Measurements from ENCODE around the gene PLA2G2C. TPM values are rescaled to one million over a fixed set of nuclear protein-coding genes. Genes with fewer than 3 reads are reported as not detected.

The PLA2G2C gene
- total and polyA plus RNA-seq, 2 donors (not counting 1 experiment from before 2014, with no cell fraction given): 0.03 TPM; not detected in 1

DNA sequence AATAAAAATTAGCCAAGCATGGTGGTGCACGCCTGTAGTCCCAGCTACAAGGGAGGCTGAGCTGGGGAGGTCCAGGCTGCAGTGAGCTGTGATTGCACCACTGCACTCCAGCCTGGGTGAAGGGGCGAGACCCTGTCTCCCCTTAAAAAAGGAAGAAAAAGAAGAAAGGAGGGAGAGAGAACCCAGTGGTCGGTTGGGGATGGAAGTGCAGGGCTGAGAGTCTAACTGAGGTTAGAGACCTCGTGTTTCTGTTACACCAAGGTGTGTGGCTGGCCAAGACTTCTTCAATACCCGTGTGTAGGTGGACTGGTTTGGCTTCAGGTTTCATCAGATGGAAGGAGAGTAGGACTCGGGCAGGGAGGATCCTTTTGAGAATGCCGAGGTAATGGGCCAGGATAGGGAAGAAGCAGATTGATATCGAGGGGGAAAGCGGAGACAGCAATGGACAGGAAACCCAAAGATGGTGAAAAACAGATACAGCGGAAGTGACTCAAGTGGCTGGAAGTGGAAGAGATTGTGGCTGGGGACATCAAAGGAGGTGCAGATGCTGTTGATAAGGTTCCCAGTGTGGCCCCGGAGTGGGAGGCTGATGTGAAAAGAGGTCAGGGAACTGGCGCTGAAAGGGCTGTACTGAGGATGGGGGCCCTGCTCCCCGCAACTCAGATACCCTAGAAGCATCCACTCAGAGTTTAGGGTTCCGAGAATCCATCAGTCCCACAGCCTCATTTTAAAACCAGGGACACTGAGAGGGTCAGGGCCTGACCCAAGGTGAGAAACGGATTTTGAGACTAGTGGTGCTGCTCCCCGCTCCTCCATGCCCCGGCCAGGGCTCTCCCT lies 1.1 kb downstream of the PLA2G2C start:
- H3K4me3 Mint-ChIP-seq: peak overlapping the region; percentile 84
- intact Hi-C loops (cut with micrococcal nuclease): no loop called here
- POLR2A ChIA-PET: no interaction called here
- H3K36me3 ChIP-seq (replicated peaks in 1 of 2; ENCODE audit: control extremely low read depth in 1 of 2, control insufficient read depth in 1 of 2, extremely low read depth in 1 of 2, insufficient read depth in 2 of 2, low read length in 1 of 2): no peaks in the 10 kb centered on the region
- H3K27ac Mint-ChIP-seq: peak overlapping the region; percentile 75
- no peaks in the 10 kb centered on the region for H4K20me1 ChIP-seq (ENCODE audit: control insufficient read depth, insufficient read depth, low read length, poor library complexity, severe bottlenecking)
- peak overlapping the region; percentile 71 for H3K9ac ChIP-seq (ENCODE audit: low read length)
- TF ChIP-seq, protein P1, sequence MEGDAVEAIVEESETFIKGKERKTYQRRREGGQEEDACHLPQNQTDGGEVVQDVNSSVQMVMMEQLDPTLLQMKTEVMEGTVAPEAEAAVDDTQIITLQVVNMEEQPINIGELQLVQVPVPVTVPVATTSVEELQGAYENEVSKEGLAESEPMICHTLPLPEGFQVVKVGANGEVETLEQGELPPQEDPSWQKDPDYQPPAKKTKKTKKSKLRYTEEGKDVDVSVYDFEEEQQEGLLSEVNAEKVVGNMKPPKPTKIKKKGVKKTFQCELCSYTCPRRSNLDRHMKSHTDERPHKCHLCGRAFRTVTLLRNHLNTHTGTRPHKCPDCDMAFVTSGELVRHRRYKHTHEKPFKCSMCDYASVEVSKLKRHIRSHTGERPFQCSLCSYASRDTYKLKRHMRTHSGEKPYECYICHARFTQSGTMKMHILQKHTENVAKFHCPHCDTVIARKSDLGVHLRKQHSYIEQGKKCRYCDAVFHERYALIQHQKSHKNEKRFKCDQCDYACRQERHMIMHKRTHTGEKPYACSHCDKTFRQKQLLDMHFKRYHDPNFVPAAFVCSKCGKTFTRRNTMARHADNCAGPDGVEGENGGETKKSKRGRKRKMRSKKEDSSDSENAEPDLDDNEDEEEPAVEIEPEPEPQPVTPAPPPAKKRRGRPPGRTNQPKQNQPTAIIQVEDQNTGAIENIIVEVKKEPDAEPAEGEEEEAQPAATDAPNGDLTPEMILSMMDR (IDR thresholded peaks at IDR 0.05): no peak
- TF ChIP-seq EZH2 (IDR thresholded peaks at IDR 0.05; ENCODE audit: borderline replicate concordance, insufficient read depth, low read depth, low read length, poor library complexity, severe bottlenecking): no peak
- H3K27ac ChIP-seq (ENCODE audit: low read length in 2 of 2): no peak overlapping the region
- no peaks in the 10 kb centered on the region for H3K9me3 Mint-ChIP-seq (ENCODE audit: insufficient read depth)
- H3K4me3 ChIP-seq (ENCODE audit: control extremely low read depth in 1 of 5, extremely low read depth in 1 of 5, insufficient read depth in 1 of 5, low read depth in 2 of 5, low read length in 4 of 5): peak overlapping the region in 4 of 5 experiments; percentile 18 to 65 (median 54)
- H3K9me3 ChIP-seq (ENCODE audit: control extremely low read depth in 1 of 3, control insufficient read depth in 2 of 3, insufficient read depth in 1 of 3, low read length in 2 of 3): no peaks in the 10 kb centered on the region
- H3K27me3 ChIP-seq (replicated peaks in 1 of 4; ENCODE audit: control extremely low read depth in 1 of 4, control insufficient read depth in 3 of 4, insufficient read depth in 4 of 4, low read length in 3 of 4): peaks cover 0 to 30% (median 12%) of the 10 kb centered on the region in 4 experiments
- H3K4me2 ChIP-seq (replicated peaks; ENCODE audit: low read depth, low read length, poor library complexity, severe bottlenecking): peak overlapping the region; percentile 94
- WGBS (ENCODE audit: insufficient coverage): 39% methylated on average over 11 of the region's 17 CpGs
- no peaks in the 10 kb centered on the region for H3K79me2 ChIP-seq (ENCODE audit: control insufficient read depth, insufficient read depth, low read length)
- ATAC-seq (ENCODE audit: low read depth) (no peak), DNase-seq (peak; percentile 44)
- peaks cover 21% of the 10 kb centered on the region for H3K4me1 Mint-ChIP-seq
- CTCF ChIA-PET: no interaction called here
- H3K4me1 ChIP-seq (ENCODE audit: control insufficient read depth in 2 of 2, insufficient read depth in 2 of 2, low read length in 2 of 2): peaks cover 19 to 21% of the 10 kb centered on the region in 2 donors
- peaks cover 54% of the 10 kb centered on the region for H3K27me3 Mint-ChIP-seq
- H2AFZ ChIP-seq (ENCODE audit: insufficient read depth, low read depth, low read length, poor library complexity, severe bottlenecking): peak overlapping the region; percentile 66

DNA sequence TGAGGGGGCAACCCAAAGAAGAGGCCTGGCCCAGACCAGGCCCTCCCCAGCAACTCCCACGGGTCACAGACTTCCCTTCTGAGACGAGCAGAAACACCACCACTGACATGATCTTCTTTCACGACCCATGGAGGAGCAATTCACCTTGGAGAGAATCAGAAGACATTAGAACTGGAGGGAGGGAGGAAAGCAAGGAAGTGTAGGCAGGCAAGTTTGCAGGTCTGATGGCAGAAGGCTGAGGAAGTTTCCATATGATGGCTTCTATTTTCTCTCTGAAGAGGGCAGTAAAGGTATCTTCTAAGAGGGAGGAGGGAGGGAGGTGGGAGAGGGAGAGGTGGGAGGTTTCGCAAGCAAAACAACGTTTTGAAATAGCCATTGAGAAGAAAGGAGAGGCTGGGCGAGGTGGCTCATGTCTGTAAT lies 1.8 kb downstream of the PLA2G2C start:
- H3K4me3 ChIP-seq (ENCODE audit: control extremely low read depth in 1 of 5, extremely low read depth in 1 of 5, insufficient read depth in 1 of 5, low read depth in 2 of 5, low read length in 4 of 5): no peak overlapping the region
- Mint-ChIP-seq H3K27me3 (peaks cover 55% of the 10 kb centered on the region), H3K4me3 (peak overlapping the region; percentile 42), H3K27ac (no peak overlapping the region), H3K9me3 (ENCODE audit: insufficient read depth) (no peaks in the 10 kb centered on the region), H3K4me1 (peaks cover 21% of the 10 kb centered on the region)
- DNase-seq (no peak), ATAC-seq (ENCODE audit: low read depth) (no peak)
- H3K27me3 ChIP-seq (replicated peaks in 1 of 4; ENCODE audit: control extremely low read depth in 1 of 4, control insufficient read depth in 3 of 4, insufficient read depth in 4 of 4, low read length in 3 of 4): peaks cover 0 to 30% (median 12%) of the 10 kb centered on the region in 4 experiments
- 48% methylated on average over 2 of the region's 6 CpGs for WGBS (ENCODE audit: insufficient coverage)
- POLR2A ChIA-PET: interaction anchor here (0.7 kb wide), 1 partner anchor 82 kb away, joined by 3 read pairs; no protein-coding TSS in a partner anchor
- peaks cover 1 to 6% (median 6%) of the 10 kb centered on the region in 3 donors for H3K9me3 ChIP-seq (ENCODE audit: control extremely low read depth in 1 of 3, control insufficient read depth in 2 of 3, insufficient read depth in 1 of 3, low read length in 2 of 3)
- H3K4me2 ChIP-seq (replicated peaks; ENCODE audit: low read depth, low read length, poor library complexity, severe bottlenecking): no peak overlapping the region
- intact Hi-C loops (cut with micrococcal nuclease): no loop called here
- no peaks in the 10 kb centered on the region for H3K79me2 ChIP-seq (ENCODE audit: control insufficient read depth, insufficient read depth, low read length)
- H3K4me1 ChIP-seq (ENCODE audit: control insufficient read depth in 2 of 2, insufficient read depth in 2 of 2, low read length in 2 of 2): peaks cover 19 to 21% of the 10 kb centered on the region in 2 donors
- TF ChIP-seq, protein P1 (IDR thresholded peaks at IDR 0.05): no peak
- TF ChIP-seq EZH2 (IDR thresholded peaks at IDR 0.05; ENCODE audit: borderline replicate concordance, insufficient read depth, low read depth, low read length, poor library complexity, severe bottlenecking): no peak
- H3K27ac ChIP-seq (ENCODE audit: low read length in 2 of 2): no peak overlapping the region
- CTCF ChIA-PET: no interaction called here
- H2AFZ ChIP-seq (ENCODE audit: insufficient read depth, low read depth, low read length, poor library complexity, severe bottlenecking): no peak overlapping the region
- no peak overlapping the region for H3K9ac ChIP-seq (ENCODE audit: low read length)
- H3K36me3 ChIP-seq (replicated peaks in 1 of 2; ENCODE audit: control extremely low read depth in 1 of 2, control insufficient read depth in 1 of 2, extremely low read depth in 1 of 2, insufficient read depth in 2 of 2, low read length in 1 of 2): no peaks in the 10 kb centered on the region
- H4K20me1 ChIP-seq (ENCODE audit: control insufficient read depth, insufficient read depth, low read length, poor library complexity, severe bottlenecking): no peaks in the 10 kb centered on the region

Measured in B cell (primary cell).